GM20000 (cell line): ENCODE data around the gene TMSB15C.

Experiments used
- DNase-seq: peaks from one replicate; pipeline ENCODE4 v3.0.0; 2012; ENCODE audit warnings: low spot score
- TF ChIP-seq, protein P1 (sequence below): IDR thresholded peaks from 2 replicates; pipeline ENCODE4 v1.5.1; 2012; ENCODE audit warnings: mild to moderate bottlenecking, control low read depth; ENCODE audit errors: extremely low read depth, missing control alignments

The TMSB15C gene

DNA sequence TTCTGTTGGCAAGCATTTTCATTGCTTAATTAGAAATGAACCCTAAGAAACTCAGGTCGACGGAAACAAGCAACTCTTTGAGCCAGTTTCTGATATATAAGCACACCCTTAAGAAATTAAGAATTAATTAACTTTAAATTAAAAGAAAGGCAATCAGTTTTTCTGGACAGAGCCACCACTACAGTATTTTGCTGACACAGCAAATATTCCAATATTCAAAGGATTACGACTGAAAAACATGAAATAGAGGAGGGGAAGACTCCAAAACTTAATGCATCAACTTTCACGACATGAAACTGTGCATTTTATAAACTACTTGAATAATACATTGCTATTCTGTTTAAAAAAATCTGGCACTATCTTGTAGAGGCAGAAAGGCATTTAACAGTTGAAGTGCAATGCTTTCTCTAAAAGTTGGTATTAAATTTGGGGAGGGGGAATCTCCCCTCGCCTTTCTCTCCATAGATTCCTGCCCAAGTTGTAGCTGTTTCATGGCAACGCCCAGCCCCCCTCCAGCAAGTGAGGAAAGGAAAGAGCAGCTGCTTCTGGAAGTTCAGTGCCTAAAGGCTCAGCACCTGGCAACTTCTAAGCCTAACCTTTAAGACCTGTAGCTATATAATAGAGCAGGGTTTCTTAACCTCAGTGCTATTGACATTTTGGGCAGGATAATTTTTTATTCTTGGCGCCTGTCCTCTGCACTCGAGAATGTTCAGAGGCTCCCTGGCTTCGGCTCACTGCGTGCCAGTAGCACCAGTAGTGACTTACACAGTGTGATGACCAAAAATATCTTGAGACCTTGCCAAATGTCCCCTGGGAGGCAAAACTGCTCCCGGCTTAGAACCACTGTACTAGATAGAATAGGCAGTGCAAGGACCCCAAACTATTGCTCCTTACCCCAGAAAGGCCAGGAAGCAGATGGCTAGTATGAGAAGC lies 29.6 kb upstream of the TMSB15C start:
- no peak for DNase-seq
- TF ChIP-seq, protein P1, sequence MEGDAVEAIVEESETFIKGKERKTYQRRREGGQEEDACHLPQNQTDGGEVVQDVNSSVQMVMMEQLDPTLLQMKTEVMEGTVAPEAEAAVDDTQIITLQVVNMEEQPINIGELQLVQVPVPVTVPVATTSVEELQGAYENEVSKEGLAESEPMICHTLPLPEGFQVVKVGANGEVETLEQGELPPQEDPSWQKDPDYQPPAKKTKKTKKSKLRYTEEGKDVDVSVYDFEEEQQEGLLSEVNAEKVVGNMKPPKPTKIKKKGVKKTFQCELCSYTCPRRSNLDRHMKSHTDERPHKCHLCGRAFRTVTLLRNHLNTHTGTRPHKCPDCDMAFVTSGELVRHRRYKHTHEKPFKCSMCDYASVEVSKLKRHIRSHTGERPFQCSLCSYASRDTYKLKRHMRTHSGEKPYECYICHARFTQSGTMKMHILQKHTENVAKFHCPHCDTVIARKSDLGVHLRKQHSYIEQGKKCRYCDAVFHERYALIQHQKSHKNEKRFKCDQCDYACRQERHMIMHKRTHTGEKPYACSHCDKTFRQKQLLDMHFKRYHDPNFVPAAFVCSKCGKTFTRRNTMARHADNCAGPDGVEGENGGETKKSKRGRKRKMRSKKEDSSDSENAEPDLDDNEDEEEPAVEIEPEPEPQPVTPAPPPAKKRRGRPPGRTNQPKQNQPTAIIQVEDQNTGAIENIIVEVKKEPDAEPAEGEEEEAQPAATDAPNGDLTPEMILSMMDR, result no peak

DNA sequence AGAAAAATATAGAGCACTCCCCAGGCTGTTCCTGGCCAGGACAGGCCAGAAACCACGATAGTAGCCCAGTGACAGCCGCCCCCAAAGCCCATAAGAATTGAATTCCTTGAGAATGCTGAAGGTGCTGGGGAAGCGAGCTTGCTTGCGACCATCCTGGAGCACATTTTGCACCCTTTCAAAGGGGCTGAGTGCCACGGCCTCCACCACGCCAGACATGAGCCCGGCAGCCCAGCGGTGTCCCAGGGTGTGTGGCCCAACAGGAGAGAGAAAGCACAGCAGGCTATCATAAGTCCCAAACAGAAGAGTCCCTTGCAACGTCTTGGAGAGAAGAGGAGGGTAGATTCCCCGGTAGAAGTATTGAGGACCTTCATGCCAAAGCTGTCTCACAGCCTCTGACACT lies 28.6 kb upstream of the TMSB15C start:
- TF ChIP-seq, protein P1, result no peak
- DNase-seq, result no peak

DNA sequence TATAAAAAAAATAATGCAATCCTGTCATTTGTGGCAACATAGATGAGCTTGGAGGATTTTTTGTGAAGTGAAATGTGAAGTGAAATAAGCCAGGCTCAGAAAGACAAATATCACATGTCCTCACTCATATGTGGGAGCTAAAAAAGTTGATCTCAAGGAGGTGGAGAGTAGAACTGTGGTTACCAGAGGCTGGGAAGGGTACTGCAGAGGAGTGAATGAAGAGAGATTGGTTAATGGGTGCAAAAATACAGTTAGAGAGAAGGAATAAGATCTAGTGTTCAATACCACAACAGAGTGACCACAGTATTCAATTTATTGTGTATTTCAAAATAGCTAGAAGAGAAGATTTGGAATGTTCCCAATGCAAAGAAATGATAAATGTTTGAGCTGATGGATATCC lies 22.9 kb upstream of the TMSB15C start:
- DNase-seq, result no peak
- TF ChIP-seq, protein P1, result no peak

DNA sequence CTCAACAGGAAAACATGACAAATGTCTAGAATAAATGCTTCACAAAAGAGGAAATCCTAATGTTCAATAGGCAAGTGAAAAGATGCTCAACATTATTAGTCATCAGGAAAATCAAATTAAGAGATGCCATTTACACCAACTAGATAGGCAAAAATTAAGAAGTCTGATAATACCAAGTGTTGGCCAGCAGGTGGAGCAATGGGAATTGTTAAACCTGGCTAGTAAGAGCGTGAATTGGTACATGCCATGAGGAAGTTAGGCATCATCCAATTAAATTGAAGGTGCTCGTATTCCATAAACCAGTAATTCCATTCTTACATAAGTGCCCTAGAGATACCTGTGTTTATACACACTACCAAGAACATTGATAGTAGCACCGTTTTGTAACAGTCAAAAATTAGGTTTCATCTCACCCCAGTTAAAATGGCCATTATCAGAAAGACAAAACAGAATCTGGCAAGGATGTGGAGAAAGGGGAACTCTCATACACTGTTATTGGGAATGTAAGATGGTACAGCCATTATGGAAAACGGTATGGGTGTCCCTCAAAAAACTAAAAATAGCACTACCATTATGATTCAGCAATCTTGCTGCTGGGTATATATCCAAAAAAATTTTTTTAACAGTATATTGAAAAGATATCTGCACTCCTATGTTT lies 22.2 kb upstream of the TMSB15C start:
- TF ChIP-seq, protein P1, result peak; percentile 30
- DNase-seq, result peak; percentile 27

DNA sequence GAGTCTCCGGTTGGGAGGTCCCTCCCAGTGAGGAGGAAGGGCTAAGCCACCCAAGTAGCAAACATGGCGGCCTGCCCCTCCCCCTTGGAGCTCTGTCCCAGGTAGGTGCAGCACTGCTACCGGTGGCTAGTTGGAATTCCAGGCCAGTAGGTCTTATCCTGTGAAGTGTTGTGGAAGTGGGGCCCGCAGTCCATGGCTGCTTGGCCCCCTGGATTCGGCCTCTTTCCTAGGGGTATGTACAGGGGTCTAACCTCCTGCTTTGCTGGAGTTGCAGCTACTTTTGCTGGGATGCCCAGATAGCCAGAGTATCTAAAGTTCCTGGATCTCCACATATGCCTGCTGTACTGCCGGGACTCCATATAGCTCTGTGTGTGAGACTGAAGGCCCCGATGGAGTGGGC lies 9.9 kb upstream of the TMSB15C start:
- TF ChIP-seq, protein P1, result no peak
- DNase-seq, result no peak

DNA sequence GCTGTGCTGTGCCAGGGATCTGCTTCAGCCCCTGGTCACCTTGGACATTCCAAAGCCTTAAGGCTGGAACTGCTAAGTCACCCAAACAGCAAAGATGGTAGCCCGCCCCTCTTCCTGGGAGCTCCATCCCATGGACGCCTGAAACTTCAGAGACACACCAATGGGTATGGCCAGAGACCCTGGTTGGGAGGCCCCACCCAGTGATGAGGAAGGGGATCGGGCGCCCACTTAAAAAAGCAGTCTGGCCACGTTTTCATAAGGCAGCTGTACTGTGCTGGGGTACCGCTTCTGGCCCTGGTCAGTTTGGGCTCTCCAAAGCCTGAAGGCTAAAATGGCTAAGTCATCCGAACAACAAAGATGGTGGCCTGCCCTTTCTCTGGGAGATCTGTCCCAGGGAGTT lies 9.4 kb upstream of the TMSB15C start:
- no peak for DNase-seq
- TF ChIP-seq, protein P1, result no peak

DNA sequence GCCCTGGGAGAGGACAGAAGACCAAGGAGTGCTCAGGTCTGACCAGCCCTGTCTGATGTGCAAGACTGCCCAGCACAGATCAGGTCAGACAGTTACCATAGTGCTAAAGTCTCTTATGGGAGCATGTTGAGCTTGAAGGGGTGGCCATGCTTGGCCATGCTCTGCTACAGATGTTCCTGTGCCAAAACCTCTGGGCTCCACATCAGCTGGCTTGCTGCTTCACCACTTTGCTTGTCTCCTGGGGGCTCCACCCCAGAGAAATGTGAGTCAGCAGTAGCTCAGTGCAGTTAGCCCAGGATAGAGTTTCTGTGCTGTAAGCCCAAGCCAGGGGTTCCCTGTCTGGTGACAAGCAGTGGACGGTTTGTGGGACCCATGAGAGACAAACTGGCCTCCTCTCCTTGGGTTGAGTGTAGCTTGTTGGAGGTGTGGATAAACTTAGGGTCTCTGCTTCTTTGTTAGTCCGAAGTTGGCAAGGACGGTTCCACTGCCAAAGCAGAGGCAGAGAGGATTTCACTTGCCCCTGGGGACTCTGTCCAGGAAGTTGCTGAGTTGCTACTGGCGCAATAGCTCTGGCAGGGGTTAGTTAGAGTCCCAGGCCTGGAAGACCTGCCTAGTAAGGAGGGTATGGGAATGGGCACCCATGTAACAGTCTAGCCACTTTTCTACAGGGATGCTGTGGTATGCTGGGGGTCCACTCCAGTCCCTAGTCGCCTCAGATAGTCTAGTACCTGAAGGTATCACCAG lies 8.7 kb upstream of the TMSB15C start:
- TF ChIP-seq, protein P1, result no peak
- no peak for DNase-seq
